OCI-LY1 (cell line): ENCODE data around the gene CC2D1A.

Experiments
- H2AFZ ChIP-seq: fragments of 200-600 bp; sonication (generic), shearing (Covaris generic); 2 replicates; pipeline ENCODE4 v1.6.0; 2014; ENCODE audit warnings: antibody characterized with exemption, mild to moderate bottlenecking, low read length
- H3F3A ChIP-seq: fragments of 200-600 bp; sonication (generic), shearing (Covaris generic); 2 replicates; pipeline ENCODE4 v1.6.0; 2014; ENCODE audit warnings: mild to moderate bottlenecking, antibody characterized with exemption, low read length, moderate library complexity; ENCODE audit not compliant: insufficient read depth
- H3K27ac ChIP-seq: fragments of 200-600 bp; sonication (generic); 2 replicates; pipeline ENCODE4 v1.5.1; 2014; ENCODE audit warnings: low read length, mixed run types, mild to moderate bottlenecking, low read depth; ENCODE audit not compliant: poor library complexity, severe bottlenecking
- H3K27me3 ChIP-seq: fragments of 200-600 bp; sonication (generic); 2 replicates; pipeline ENCODE4 v1.6.0; 2014; ENCODE audit warnings: antibody characterized with exemption, mild to moderate bottlenecking, low read length, moderate library complexity; ENCODE audit not compliant: insufficient read depth
- H3K36me3 ChIP-seq: fragments of 200-600 bp; sonication (generic); 2 replicates; pipeline ENCODE4 v1.6.1; 2014; ENCODE audit warnings: mild to moderate bottlenecking, antibody characterized with exemption, low read length, moderate library complexity, mixed read lengths; ENCODE audit not compliant: insufficient read depth
- H3K4me1 ChIP-seq: fragments of 200-600 bp; sonication (generic); 2 replicates; pipeline ENCODE4 v1.5.1; 2014; ENCODE audit warnings: mild to moderate bottlenecking, low read length, moderate library complexity; ENCODE audit not compliant: insufficient read depth, severe bottlenecking
- H3K4me2 ChIP-seq: fragments of 200-600 bp; sonication (generic), shearing (Covaris generic); 2 replicates; pipeline ENCODE4 v1.6.1; 2014; ENCODE audit warnings: low read length
- H3K4me3 ChIP-seq: fragments of 200-600 bp; sonication (generic); 2 replicates; pipeline ENCODE4 v1.5.1; 2014; ENCODE audit warnings: low read length, low read depth, mild to moderate bottlenecking, mixed read lengths; ENCODE audit not compliant: poor library complexity, severe bottlenecking
- H3K79me2 ChIP-seq: fragments of 200-600 bp; shearing (Covaris generic); 2 replicates; pipeline ENCODE4 v1.6.1; 2016; ENCODE audit warnings: mixed run types, low read length, mixed read lengths; ENCODE audit not compliant: insufficient read depth
- H3K9ac ChIP-seq: fragments of 200-600 bp; sonication (generic), shearing (Covaris generic); 2 replicates; pipeline ENCODE4 v1.6.1; 2014; ENCODE audit warnings: mild to moderate bottlenecking, low read length, mixed read lengths
- H3K9me2 ChIP-seq: fragments of 200-600 bp; sonication (generic), shearing (Covaris generic); 2 replicates; pipeline ENCODE4 v1.6.1; 2014; ENCODE audit warnings: low read depth, mild to moderate bottlenecking, low read length, mixed read lengths
- H3K9me3 ChIP-seq: fragments of 200-600 bp; shearing (Covaris generic); 2 replicates; pipeline ENCODE4 v1.6.1; 2014; ENCODE audit warnings: low read length, mixed read lengths
- H4K20me1 ChIP-seq: fragments of 200-600 bp; sonication (generic), shearing (Covaris generic); 2 replicates; pipeline ENCODE4 v1.6.0; 2016; ENCODE audit warnings: mild to moderate bottlenecking, low read length; ENCODE audit not compliant: insufficient read depth
- EZH2 ChIP-seq: fragments of 200-600 bp; sonication (generic), shearing (Covaris generic); IDR thresholded peaks from 2 replicates; pipeline ENCODE4 v1.8.0; 2017; ENCODE audit warnings: borderline replicate concordance, mixed run types, mild to moderate bottlenecking, antibody characterized with exemption, low read length, moderate library complexity, mixed read lengths
- TF ChIP-seq, protein P1 (sequence below): fragments of 200-600 bp; sonication (generic), shearing (Covaris generic); IDR thresholded peaks from 2 replicates; pipeline ENCODE4 v1.5.1; 2017; ENCODE audit warnings: mild to moderate bottlenecking, antibody characterized with exemption, low read length, moderate library complexity, mixed read lengths

The CC2D1A gene

DNA sequence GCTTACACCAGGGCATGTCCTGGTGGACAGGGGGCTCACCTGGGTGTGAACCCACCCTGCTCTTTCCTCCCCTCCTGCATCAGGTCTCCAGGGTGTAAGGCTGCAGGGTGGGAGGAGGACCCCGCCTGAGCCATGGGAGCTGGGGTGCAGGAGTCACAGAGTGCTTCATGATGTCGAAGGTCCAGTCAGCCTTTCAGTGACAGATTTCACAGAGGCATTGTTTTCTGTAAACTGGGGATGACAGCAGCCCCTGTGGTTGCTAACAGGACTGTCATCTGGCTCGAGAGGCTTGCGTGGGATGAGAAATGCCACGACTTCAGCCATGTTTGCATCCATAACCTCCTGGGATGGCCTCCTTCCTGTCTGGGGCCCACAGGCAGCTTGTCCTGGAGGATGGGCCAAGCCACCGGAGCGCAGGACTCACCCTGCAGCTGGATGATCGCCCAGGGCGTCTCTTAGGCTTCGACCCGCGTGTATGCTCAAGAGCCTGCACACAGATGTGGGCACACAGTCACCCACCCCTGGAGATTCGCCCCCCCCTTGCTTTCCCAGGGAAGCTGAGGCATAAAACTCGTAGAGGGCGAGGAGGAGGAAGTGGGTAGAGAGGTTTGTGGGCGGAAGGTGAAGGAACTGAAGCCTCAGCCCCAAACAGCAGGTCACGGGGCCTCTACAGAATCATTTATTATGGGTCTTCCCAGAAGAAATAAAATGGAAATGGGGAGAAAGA is 24.1 kb upstream of the CC2D1A start:
- Histone ChIP-seq H3K9me2 (no peaks in the 10 kb centered on the region), H3K27me3 (peaks cover 5% of the 10 kb centered on the region; the same call in 1 of the 2 replicates), H3K4me2 (no peak overlapping the region), H4K20me1 (no peaks in the 10 kb centered on the region), H3K9me3 (no peaks in the 10 kb centered on the region), H2AFZ (no peak overlapping the region), H3K4me3 (no peak overlapping the region), H3K4me1 (peaks cover 5% of the 10 kb centered on the region), H3K27ac (no peak overlapping the region), H3K9ac (no peak overlapping the region), H3K79me2 (no peaks in the 10 kb centered on the region), H3K36me3 (no peaks in the 10 kb centered on the region), H3F3A (no peaks in the 10 kb centered on the region)
- TF ChIP-seq EZH2: no peak
- TF ChIP-seq, protein P1, sequence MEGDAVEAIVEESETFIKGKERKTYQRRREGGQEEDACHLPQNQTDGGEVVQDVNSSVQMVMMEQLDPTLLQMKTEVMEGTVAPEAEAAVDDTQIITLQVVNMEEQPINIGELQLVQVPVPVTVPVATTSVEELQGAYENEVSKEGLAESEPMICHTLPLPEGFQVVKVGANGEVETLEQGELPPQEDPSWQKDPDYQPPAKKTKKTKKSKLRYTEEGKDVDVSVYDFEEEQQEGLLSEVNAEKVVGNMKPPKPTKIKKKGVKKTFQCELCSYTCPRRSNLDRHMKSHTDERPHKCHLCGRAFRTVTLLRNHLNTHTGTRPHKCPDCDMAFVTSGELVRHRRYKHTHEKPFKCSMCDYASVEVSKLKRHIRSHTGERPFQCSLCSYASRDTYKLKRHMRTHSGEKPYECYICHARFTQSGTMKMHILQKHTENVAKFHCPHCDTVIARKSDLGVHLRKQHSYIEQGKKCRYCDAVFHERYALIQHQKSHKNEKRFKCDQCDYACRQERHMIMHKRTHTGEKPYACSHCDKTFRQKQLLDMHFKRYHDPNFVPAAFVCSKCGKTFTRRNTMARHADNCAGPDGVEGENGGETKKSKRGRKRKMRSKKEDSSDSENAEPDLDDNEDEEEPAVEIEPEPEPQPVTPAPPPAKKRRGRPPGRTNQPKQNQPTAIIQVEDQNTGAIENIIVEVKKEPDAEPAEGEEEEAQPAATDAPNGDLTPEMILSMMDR: no peak

DNA sequence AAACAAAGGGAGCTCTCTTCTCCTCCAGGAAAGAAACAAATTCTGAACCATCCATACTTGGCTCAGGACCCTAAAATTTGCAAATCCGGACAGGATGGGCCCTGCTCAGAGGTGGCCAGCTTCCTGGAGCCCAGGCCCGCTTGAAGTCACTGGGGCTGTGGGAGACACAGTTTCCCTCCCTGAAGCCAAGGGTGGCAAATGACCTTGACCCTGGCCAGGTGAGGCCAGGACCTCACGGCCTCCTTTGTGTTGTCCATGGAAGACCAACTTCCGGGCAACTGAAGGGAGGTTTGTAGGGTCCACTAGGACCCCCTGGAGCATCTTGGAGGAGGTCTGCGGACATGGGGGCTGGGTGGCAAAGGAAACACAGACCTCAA is 23.6 kb upstream of the CC2D1A start:
- Histone ChIP-seq H3K27me3 (peaks cover 9% of the 10 kb centered on the region; the same call in 1 of the 2 replicates), H3K79me2 (no peaks in the 10 kb centered on the region), H2AFZ (no peak overlapping the region), H3K27ac (no peak overlapping the region), H3K9me3 (no peaks in the 10 kb centered on the region), H4K20me1 (no peaks in the 10 kb centered on the region), H3K9me2 (no peaks in the 10 kb centered on the region), H3F3A (no peaks in the 10 kb centered on the region), H3K4me3 (no peak overlapping the region), H3K4me1 (peaks cover 5% of the 10 kb centered on the region), H3K4me2 (no peak overlapping the region), H3K9ac (no peak overlapping the region), H3K36me3 (no peaks in the 10 kb centered on the region)
- TF ChIP-seq EZH2: no peak
- TF ChIP-seq, protein P1: no peak

GRCh38 chr19:13882836-13883235 is 23.2 kb upstream of the CC2D1A start:
- no peaks in the 10 kb centered on the region for H3K9me3 ChIP-seq
- H3K79me2 ChIP-seq: no peaks in the 10 kb centered on the region
- no peak overlapping the region for H3K27ac ChIP-seq
- no peak overlapping the region for H3K4me2 ChIP-seq
- H3K27me3 ChIP-seq: peaks cover 9% of the 10 kb centered on the region; the same call in 1 of the 2 replicates
- no peak overlapping the region for H3K9ac ChIP-seq
- H3K4me3 ChIP-seq: no peak overlapping the region
- no peaks in the 10 kb centered on the region for H4K20me1 ChIP-seq
- H3K4me1 ChIP-seq: peaks cover 5% of the 10 kb centered on the region
- no peak overlapping the region for H2AFZ ChIP-seq
- no peaks in the 10 kb centered on the region for H3K9me2 ChIP-seq
- H3K36me3 ChIP-seq: no peaks in the 10 kb centered on the region
- no peaks in the 10 kb centered on the region for H3F3A ChIP-seq
- TF ChIP-seq, protein P1: no peak
- TF ChIP-seq EZH2: no peak
